ENCODE data around the gene ABHD17A.
"Not testable (repeated sequence)": the region's sequence is repeated elsewhere in the genome, so short reads cannot be mapped to it uniquely, and the experiment has no call there.

The ABHD17A gene

DNA sequence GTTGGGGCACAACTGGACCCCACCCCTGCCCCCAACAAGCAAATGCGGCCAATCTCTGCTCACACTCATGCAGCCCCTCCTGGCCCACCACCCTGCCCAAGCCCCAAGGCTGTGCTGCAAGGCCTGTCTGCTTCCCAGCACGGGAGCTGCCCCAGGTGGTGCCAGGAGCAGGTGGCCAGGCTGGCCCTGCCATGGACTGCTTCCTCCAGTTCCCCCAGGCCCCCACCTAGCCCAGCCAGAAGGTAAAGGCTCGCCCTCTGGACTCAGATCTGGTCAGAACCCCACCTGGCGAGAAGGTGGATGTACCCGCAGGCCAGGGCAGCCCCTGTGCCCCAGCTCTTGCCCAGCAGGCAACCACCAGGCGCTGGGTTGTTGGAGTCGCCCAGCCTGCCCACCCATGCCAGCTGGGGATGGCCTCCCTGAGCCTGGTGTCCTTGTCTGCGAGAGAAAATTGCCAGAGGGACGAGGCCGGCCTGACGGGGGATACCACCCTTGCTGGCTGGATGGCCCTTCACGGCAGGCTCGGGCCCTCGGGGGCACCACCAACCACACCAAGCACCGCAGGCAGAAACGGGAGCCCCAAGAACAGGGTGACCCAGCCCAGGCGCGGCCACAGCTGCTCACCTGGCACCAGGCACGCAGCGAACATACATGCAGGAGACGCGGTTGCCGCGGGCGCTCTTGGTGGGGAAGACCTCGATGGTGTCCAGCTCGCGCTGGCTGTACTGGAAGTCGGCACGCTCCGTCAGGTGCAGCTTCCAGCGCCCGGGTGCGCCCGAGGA is 4.5 kb downstream of the ABHD17A start:
- DNase-seq (ENCODE audit: low spot score) (no peak), ATAC-seq (ENCODE audit: low read depth) (no peak)
- no peak overlapping the region for H3K27ac ChIP-seq (ENCODE audit: poor library complexity, severe bottlenecking)
- peaks cover 3% of the 10 kb centered on the region; the same call in 1 of the 2 replicates for H3K36me3 ChIP-seq (ENCODE audit: low read depth)
- H3K4me1 ChIP-seq (ENCODE audit: insufficient read depth, poor library complexity, severe bottlenecking), result no peaks in the 10 kb centered on the region
- H3K27me3 ChIP-seq (ENCODE audit: insufficient read depth, poor library complexity, severe bottlenecking), result no peaks in the 10 kb centered on the region
- no peak overlapping the region for H3K4me3 ChIP-seq (ENCODE audit: severe bottlenecking)
- TF ChIP-seq, protein P1, sequence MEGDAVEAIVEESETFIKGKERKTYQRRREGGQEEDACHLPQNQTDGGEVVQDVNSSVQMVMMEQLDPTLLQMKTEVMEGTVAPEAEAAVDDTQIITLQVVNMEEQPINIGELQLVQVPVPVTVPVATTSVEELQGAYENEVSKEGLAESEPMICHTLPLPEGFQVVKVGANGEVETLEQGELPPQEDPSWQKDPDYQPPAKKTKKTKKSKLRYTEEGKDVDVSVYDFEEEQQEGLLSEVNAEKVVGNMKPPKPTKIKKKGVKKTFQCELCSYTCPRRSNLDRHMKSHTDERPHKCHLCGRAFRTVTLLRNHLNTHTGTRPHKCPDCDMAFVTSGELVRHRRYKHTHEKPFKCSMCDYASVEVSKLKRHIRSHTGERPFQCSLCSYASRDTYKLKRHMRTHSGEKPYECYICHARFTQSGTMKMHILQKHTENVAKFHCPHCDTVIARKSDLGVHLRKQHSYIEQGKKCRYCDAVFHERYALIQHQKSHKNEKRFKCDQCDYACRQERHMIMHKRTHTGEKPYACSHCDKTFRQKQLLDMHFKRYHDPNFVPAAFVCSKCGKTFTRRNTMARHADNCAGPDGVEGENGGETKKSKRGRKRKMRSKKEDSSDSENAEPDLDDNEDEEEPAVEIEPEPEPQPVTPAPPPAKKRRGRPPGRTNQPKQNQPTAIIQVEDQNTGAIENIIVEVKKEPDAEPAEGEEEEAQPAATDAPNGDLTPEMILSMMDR (IDR thresholded peaks at IDR 0.05; ENCODE audit: poor library complexity, severe bottlenecking), result no peak
- no peaks in the 10 kb centered on the region for H3K9me3 ChIP-seq (ENCODE audit: severe bottlenecking)

DNA sequence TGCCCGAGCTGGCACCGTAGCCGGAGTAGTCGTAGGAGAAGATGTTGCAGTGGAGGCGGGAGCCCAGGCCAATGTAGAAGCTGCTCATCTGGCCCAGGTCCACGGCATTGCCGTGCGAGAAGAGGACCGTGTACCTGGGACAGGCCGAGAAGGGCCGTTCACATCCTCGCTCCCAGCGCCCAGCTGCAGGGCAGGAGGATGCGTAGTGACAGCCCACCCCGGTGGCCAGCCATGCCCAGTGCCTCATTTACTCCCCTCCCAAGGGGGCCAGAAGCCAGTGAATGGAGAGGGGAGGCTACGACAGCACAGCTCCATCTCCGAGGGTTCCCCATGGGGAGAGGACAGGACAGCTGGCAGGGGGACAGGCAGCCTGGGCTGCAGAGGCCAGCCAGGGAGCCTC is 5.3 kb downstream of the ABHD17A start:
- H3K27me3 ChIP-seq (ENCODE audit: insufficient read depth, poor library complexity, severe bottlenecking); H3K4me1 ChIP-seq (ENCODE audit: insufficient read depth, poor library complexity, severe bottlenecking); H3K9me3 ChIP-seq (ENCODE audit: severe bottlenecking); H3K36me3 ChIP-seq (ENCODE audit: low read depth); DNase-seq (ENCODE audit: low spot score); H3K27ac ChIP-seq (ENCODE audit: poor library complexity, severe bottlenecking); H3K4me3 ChIP-seq (ENCODE audit: severe bottlenecking); ATAC-seq (ENCODE audit: low read depth): not testable (repeated sequence)

DNA sequence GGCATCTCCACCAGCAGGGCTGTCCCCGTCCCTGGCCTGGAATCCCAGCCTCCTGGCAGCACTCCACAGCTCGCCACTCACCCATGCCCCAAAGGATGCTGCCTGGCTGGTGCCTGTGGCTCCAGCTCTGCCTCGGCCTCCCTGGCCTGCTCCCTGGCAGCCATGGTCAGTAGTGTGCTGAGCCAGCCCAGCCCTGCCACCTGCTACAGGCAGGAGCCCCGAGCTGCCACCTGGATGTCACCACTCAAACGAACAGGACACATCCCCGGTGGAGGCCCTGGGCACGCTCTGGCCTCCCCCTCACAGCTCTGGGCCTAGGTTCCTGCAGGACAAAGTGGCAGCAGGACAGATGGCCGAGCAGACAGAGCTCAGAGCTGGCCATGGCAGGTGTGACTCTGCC is 6.7 kb downstream of the ABHD17A start:
- ATAC-seq (ENCODE audit: low read depth); H3K4me1 ChIP-seq (ENCODE audit: insufficient read depth, poor library complexity, severe bottlenecking); H3K36me3 ChIP-seq (ENCODE audit: low read depth); H3K27ac ChIP-seq (ENCODE audit: poor library complexity, severe bottlenecking); H3K27me3 ChIP-seq (ENCODE audit: insufficient read depth, poor library complexity, severe bottlenecking); DNase-seq (ENCODE audit: low spot score); H3K9me3 ChIP-seq (ENCODE audit: severe bottlenecking); H3K4me3 ChIP-seq (ENCODE audit: severe bottlenecking): not testable (repeated sequence)

DNA sequence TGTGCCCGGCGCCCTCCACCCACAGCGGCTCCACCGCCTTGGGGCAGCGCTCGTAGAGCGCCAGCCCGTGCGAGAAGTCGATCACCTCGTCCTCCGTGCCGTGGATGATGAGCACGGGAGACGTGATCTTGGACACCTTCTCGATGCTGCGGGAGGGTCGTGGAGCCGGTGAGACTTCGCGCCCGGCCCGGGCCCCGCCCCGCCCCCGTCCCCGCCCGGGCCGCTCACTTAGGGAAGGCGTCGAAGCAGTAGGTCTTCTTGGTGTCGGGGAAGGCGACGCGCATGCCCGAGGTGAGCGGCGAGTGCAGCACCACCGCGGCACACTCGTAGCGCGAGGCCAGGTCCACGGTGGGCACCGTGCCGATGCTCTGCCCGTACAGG is 8.0 kb downstream of the ABHD17A start:
- not testable (repeated sequence) for H3K9me3 ChIP-seq (ENCODE audit: severe bottlenecking); H3K4me3 ChIP-seq (ENCODE audit: severe bottlenecking); H3K36me3 ChIP-seq (ENCODE audit: low read depth); H3K27me3 ChIP-seq (ENCODE audit: insufficient read depth, poor library complexity, severe bottlenecking); DNase-seq (ENCODE audit: low spot score); H3K27ac ChIP-seq (ENCODE audit: poor library complexity, severe bottlenecking); ATAC-seq (ENCODE audit: low read depth)
- H3K4me1 ChIP-seq (ENCODE audit: insufficient read depth, poor library complexity, severe bottlenecking), result peaks cover 14% of the 10 kb centered on the region

DNA sequence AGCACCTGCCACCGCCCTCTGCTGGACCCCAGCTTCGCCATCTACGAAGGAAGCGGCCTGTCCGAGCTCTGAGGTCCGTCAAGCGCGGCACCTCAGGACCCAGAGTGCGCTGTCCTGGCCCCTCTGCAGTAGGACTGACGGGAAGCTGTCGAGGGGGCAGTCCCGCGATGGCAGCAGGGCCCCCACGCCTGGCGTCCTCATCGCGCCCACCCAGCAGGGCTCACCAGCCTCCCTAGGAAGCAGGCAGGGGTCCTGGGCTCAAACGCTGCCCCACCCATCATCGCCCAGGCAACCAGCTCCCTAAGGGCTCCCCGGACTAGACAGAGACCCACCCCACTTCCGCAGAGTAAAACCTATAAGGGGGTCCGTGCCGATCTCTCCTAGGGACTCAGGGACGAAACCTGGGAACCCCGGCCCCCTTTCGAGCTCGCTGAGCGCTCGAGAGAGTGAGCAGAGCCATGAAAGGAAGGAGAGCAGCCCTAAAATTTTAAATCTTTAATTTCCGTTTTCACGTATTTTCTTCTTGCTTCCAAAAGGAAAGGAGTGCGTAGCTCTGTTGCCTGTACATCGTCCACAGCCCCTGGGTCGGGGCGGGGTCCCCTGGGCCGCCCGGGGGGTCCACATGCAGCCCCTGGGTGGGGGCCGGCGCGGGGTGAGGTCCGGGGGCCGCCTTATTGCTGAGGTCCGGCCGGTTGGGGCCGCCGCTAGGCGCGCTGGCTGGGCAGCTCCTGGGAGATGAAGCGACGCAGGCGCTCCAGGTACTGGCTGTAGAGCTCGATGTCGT is 8.6 kb downstream of the ABHD17A start:
- ATAC-seq (ENCODE audit: low read depth); H3K27me3 ChIP-seq (ENCODE audit: insufficient read depth, poor library complexity, severe bottlenecking); H3K9me3 ChIP-seq (ENCODE audit: severe bottlenecking); DNase-seq (ENCODE audit: low spot score); H3K36me3 ChIP-seq (ENCODE audit: low read depth): not testable (repeated sequence)
- peak overlapping the region; percentile 71 for H3K4me3 ChIP-seq (ENCODE audit: severe bottlenecking)
- peaks cover 14% of the 10 kb centered on the region for H3K4me1 ChIP-seq (ENCODE audit: insufficient read depth, poor library complexity, severe bottlenecking)
- peak overlapping the region; percentile 69 for H3K27ac ChIP-seq (ENCODE audit: poor library complexity, severe bottlenecking)

DNA sequence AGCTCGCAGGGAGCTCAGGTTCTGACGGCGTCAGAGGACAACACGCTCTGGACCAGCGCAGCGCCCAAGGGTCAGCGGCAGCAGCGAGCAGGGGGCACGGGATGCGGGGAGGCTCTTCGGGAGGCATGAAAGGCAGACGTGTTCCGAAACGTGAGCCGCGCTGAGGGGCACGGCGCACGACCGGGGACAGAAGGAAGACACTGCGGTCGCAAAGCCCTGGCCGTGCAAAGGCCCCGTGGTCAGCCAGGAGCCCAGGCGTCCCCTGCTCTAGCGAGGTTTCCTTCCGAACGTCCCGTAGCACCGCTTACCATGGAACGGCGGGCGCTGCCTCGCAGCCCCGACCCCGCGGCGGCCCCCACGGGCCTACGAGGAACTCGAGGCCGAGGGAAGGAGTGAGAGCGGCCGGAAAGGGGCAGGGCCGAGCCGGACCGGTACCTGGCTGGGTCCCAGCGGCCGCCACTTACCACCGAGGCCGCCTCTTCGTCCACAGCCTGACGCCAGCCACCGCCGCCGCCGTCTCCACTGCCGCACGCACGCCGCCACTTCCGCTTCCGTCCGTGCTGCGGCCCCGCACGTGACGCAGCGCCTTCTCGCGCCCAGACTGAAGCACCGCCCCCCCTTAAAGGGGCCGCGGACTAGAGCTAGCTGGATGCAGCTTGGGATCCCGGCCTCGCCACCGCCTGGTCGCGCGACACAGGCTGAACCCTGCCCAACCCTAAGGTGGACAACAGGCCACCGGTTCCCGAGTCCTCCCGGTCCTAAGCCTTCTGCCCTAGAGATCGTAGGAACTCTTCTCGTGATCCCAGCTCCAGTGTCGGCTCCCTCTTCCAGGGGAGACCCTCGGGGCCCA is 9.4 kb downstream of the ABHD17A start:
- no peaks in the 10 kb centered on the region for H3K9me3 ChIP-seq (ENCODE audit: severe bottlenecking)
- peak overlapping the region; percentile 69 for H3K27ac ChIP-seq (ENCODE audit: poor library complexity, severe bottlenecking)
- peaks cover 3% of the 10 kb centered on the region; the same call in 1 of the 2 replicates for H3K36me3 ChIP-seq (ENCODE audit: low read depth)
- H3K4me1 ChIP-seq (ENCODE audit: insufficient read depth, poor library complexity, severe bottlenecking), result peaks cover 14% of the 10 kb centered on the region
- TF ChIP-seq, protein P1 (IDR thresholded peaks at IDR 0.05; ENCODE audit: poor library complexity, severe bottlenecking), result no peak
- H3K27me3 ChIP-seq (ENCODE audit: insufficient read depth, poor library complexity, severe bottlenecking), result no peaks in the 10 kb centered on the region
- H3K4me3 ChIP-seq (ENCODE audit: severe bottlenecking), result peak overlapping the region; percentile 71
- ATAC-seq (ENCODE audit: low read depth) (peak; percentile 87), DNase-seq (ENCODE audit: low spot score) (peak; percentile 81)

DNA sequence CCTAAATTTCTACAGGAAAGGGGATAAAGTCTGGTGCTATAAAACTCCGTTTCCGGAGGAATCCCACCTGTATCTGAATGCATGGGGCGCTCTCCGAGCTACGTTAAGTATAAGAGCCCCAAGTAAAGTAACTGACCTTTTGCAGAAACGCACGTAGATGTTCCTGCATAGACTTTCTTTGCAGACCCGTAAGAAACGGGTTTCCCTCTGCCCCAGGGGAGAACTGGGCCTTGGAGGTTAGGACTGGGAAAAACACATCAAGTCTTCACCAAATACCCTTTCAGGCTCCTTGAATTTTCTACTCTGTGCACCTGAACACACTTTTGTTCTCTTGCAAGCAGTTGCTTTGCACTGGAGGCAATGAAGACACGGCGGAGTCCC is 10.0 kb downstream of the ABHD17A start:
- Histone ChIP-seq H3K4me3 (ENCODE audit: severe bottlenecking) (peak overlapping the region; percentile 71), H3K27ac (ENCODE audit: poor library complexity, severe bottlenecking) (peak overlapping the region; percentile 69), H3K4me1 (ENCODE audit: insufficient read depth, poor library complexity, severe bottlenecking) (peaks cover 14% of the 10 kb centered on the region)
- H3K27me3 ChIP-seq (ENCODE audit: insufficient read depth, poor library complexity, severe bottlenecking); H3K36me3 ChIP-seq (ENCODE audit: low read depth); H3K9me3 ChIP-seq (ENCODE audit: severe bottlenecking); DNase-seq (ENCODE audit: low spot score): not testable (repeated sequence)
- peak; percentile 15; the same call in 2 of the 3 replicates for ATAC-seq (ENCODE audit: low read depth)
